Endothelial cell (in vitro differentiated cells): ENCODE data around the gene OXT. TPM values are rescaled to one million over a fixed set of nuclear protein-coding genes. Genes with fewer than 3 reads are reported as not detected.
"Not testable (repeated sequence)": the region's sequence is repeated elsewhere in the genome, so short reads cannot be mapped to it uniquely, and the experiment has no call there.

Source experiments
- DNase-seq: peaks from one replicate; pipeline ENCODE4 v3.0.0; 2021; ENCODE audit warnings: low spot score
- H3K27ac Mint-ChIP-seq: one replicate; pipeline ENCODE4 v1.8.0; 2021; ENCODE audit warnings: mixed read lengths, inconsistent platforms; ENCODE audit not compliant: unreplicated experiment
- H3K27me3 Mint-ChIP-seq: one replicate; pipeline ENCODE4 v1.8.0; 2021; ENCODE audit warnings: mild to moderate bottlenecking, moderate library complexity, mixed read lengths, inconsistent platforms; ENCODE audit not compliant: unreplicated experiment
- H3K36me3 Mint-ChIP-seq: one replicate; pipeline ENCODE4 v1.8.0; 2021; ENCODE audit warnings: mild to moderate bottlenecking, low read depth, mixed read lengths, inconsistent platforms; ENCODE audit not compliant: unreplicated experiment
- H3K4me1 Mint-ChIP-seq: one replicate; pipeline ENCODE4 v1.8.0; 2021; ENCODE audit warnings: mild to moderate bottlenecking, mixed read lengths, inconsistent platforms; ENCODE audit not compliant: unreplicated experiment
- H3K4me3 Mint-ChIP-seq: one replicate; pipeline ENCODE4 v1.8.0; 2021; ENCODE audit warnings: mild to moderate bottlenecking, mixed read lengths, inconsistent platforms; ENCODE audit not compliant: unreplicated experiment
- H3K9me3 Mint-ChIP-seq: one replicate; pipeline ENCODE4 v1.8.0; 2021; ENCODE audit warnings: mixed read lengths, inconsistent platforms; ENCODE audit not compliant: unreplicated experiment
- CTCF ChIP-seq: fragments of 200-600 bp; sonication (generic); IDR thresholded peaks from one replicate; pipeline ENCODE4 v1.5.0; 2021; ENCODE audit warnings: antibody characterized with exemption; ENCODE audit not compliant: unreplicated experiment
- total RNA-seq: library from RNA; stranded (reverse); fragmentation: NEBNext Ultra II Directional; extraction: Animal tissue kit (Norgen Biotek cat#: 25700); gene quantifications from one replicate; pipeline ENCODE4 v1.2.1, GENCODE V29; 2021; ENCODE audit not compliant: unreplicated experiment

The OXT gene
- total RNA-seq, 1 donor from 2014 or later: not detected

DNA sequence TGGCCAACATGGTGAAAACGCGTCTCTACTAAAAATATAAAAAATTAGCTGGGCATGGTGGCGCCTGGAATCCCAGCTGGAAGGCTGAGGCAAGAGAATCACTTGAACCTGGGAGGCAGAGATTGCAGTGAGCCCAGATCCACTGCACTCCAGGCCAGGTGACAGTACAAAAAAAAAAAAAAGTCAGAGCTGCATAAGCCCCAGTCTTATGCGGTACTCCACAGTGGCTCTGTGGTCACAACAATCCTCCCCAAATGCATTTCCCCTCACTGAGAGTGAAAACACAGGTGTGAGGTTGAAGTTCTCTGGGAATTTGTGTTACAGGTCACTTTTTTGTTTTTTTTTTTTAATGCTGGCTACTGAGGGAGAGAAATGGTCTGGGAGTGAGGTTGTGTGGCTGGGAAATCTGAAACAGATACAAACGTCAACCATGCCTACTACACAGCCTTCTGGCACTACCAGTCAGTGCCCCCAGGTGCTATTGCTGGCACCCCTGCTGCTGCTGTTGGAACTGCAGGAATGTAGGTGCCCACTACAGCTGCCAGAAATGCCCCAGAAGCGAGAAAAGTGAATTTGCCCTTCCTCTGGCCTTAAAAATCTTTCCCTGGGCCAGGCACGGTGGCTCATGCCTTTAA is 19.9 kb upstream of the OXT start:
- Mint-ChIP-seq H3K9me3 (no peaks in the 10 kb centered on the region), H3K27ac (no peak overlapping the region), H3K4me3 (no peak overlapping the region), H3K27me3 (no peaks in the 10 kb centered on the region), H3K36me3 (peaks cover 16% of the 10 kb centered on the region), H3K4me1 (peaks cover 5% of the 10 kb centered on the region)
- DNase-seq: no peak
- no peak for TF ChIP-seq CTCF

- Mint-ChIP-seq H3K4me3 (no peak overlapping the region), H3K36me3 (no peaks in the 10 kb centered on the region), H3K9me3 (no peaks in the 10 kb centered on the region), H3K27ac (no peak overlapping the region), H3K4me1 (no peaks in the 10 kb centered on the region), H3K27me3 (no peaks in the 10 kb centered on the region)
- TF ChIP-seq CTCF: no peak
- no peak for DNase-seq
Measured at GRCh38 chr20:3059489-3059888, 11.9 kb upstream of the OXT start.

- H3K9me3 Mint-ChIP-seq, H3K4me3 Mint-ChIP-seq, H3K27me3 Mint-ChIP-seq, H3K27ac Mint-ChIP-seq, H3K4me1 Mint-ChIP-seq, DNase-seq, H3K36me3 Mint-ChIP-seq: not testable (repeated sequence)
Measured at GRCh38 chr20:3064119-3064518, 7.3 kb upstream of the OXT start.

DNA sequence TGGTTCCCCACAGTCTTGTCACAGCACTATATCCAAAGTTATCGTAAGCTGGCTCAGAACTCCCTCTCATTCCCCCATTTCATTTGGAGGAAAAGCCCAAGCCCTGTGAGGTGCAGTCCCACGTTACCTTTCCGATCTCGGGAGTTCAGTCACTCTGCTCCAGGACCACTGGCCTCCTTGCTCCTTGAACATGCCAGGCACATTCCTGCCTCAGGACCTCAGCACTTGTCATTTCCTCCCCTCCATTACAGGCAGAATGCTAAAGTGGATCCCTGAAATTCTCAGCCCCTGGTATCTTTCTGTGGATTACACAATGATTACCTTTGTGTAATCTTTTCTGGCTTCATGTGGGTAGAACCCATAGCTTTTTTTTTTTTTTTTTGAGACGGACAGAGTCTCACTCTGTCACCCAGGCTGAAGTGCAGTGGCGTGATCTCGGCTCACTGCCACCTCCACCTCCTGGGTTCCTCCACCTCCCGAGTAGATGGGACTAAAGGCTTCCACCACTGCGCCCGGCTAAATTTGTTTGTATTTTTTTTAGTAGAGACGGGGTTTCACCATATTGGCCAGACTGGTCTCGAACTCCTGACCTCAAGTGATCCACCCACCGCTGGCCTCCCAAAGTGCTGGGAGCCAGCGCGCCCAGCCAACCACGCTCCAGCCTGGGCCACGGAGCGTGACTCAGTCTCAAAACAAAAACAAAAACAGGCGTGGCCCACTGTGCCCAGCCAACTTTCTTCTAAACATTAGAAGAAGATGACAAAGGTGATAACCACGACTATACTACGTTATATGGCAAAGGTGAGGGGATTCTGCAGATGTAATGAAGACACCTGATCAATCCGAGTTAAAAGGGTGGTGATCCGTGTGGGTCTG is 4.0 kb upstream of the OXT start:
- no peak overlapping the region for H3K27ac Mint-ChIP-seq
- peaks cover 4% of the 10 kb centered on the region for H3K27me3 Mint-ChIP-seq
- H3K4me3 Mint-ChIP-seq: no peak overlapping the region
- H3K36me3 Mint-ChIP-seq: no peaks in the 10 kb centered on the region
- no peaks in the 10 kb centered on the region for H3K4me1 Mint-ChIP-seq
- no peak for DNase-seq
- no peaks in the 10 kb centered on the region for H3K9me3 Mint-ChIP-seq
- TF ChIP-seq CTCF: no peak

DNA sequence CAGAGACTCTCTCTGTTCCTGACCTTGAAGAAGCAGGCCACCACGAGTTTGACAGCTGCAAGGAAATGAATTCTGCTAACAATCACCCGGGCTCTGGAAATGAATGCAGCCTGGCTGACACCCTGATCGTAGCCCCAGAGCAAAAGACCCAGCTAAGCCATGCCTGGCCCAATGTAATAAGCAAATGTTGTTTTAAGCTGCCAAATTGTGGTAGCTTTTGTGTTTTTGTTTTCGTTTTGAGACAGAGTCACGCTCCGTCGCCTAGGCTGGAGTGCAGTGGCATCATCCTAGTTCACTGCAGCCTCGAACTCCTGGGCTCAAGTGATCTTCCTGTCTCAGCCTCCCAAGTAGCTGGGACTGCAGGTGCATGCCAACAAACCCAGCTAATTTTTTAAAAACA is 3.3 kb upstream of the OXT start:
- no peak overlapping the region for H3K27ac Mint-ChIP-seq
- TF ChIP-seq CTCF: no peak

More for the DNA sequence above, 3.3 kb upstream of the OXT start:
- no peaks in the 10 kb centered on the region for H3K36me3 Mint-ChIP-seq
- H3K4me3 Mint-ChIP-seq: no peak overlapping the region
- no peaks in the 10 kb centered on the region for H3K4me1 Mint-ChIP-seq
- no peak for DNase-seq
- H3K27me3 Mint-ChIP-seq: peaks cover 6% of the 10 kb centered on the region
- no peaks in the 10 kb centered on the region for H3K9me3 Mint-ChIP-seq
